SK-N-MC (cell line): ENCODE results near the gene SPATA31D1.

Source experiments
- EZH2 ChIP-seq: fragments of 200-600 bp; sonication (generic); IDR thresholded peaks from one replicate; pipeline ENCODE4 v1.6.1; 2017; ENCODE audit warnings: antibody characterized with exemption
- POLR2AphosphoS5 ChIP-seq: IDR thresholded peaks from 2 replicates; pipeline ENCODE4 v1.6.1; 2012; ENCODE audit warnings: mild to moderate bottlenecking, low read depth, low read length, borderline replicate concordance

DNA sequence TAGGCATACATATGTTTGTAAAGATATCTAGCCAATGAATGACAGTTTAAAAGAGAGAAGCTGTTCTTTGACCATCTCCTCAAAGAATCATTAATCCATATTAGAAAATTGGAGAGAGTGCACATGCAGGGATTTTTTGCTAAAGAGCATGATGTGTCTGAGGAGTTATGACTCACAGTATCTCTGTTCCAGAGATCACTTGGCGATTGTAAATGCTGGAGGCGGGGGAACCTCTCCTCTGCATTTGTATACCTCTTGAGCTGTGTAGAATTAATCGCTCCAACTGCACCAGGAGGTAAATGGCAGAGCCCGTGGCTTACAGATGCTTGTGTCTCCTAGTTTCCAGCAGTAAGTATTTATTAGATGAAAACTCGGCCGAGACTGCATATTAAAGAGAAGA, 3.6 kb upstream of the SPATA31D1 start:
- TF ChIP-seq EZH2 (no peak), POLR2AphosphoS5 (no peak)
